SJCRH30 (cell line): Measurements from ENCODE around the gene BCO2. TPM values are rescaled to one million over a fixed set of nuclear protein-coding genes. Genes with fewer than 3 reads are reported as not detected.
A peak's percentile ranks its signal among the peaks of the same experiment; 100 is the strongest.
"Not testable (repeated sequence)": the region's sequence is repeated elsewhere in the genome, so short reads cannot be mapped to it uniquely, and the experiment has no call there.

Experiments
- DNase-seq, 2 experiments: peaks; one replicate each; pipeline ENCODE4 v3.0.0-alpha.2; 2015 to 2020
- H3K27ac ChIP-seq: fragments of 250-450 bp; sonication (Bioruptor Pico); 2 replicates; pipeline ENCODE4 v1.5.1; 2020; ENCODE audit warnings: mild to moderate bottlenecking, moderate library complexity
- H3K27me3 ChIP-seq: fragments of 250-450 bp; sonication (Bioruptor Pico); 2 replicates; pipeline ENCODE4 v1.5.1; 2020; ENCODE audit warnings: mild to moderate bottlenecking, moderate library complexity
- H3K36me3 ChIP-seq: fragments of 250-450 bp; sonication (Bioruptor Pico); 2 replicates; pipeline ENCODE4 v1.5.1; 2020; ENCODE audit warnings: mild to moderate bottlenecking, moderate library complexity
- H3K4me1 ChIP-seq: fragments of 250-450 bp; sonication (Bioruptor Pico); 2 replicates; pipeline ENCODE4 v1.5.1; 2020; ENCODE audit warnings: mild to moderate bottlenecking, moderate library complexity
- H3K4me3 ChIP-seq: fragments of 250-450 bp; sonication (Bioruptor Pico); 2 replicates; pipeline ENCODE4 v1.5.1; 2020; ENCODE audit warnings: mild to moderate bottlenecking, moderate library complexity
- H3K9me3 ChIP-seq: fragments of 250-450 bp; sonication (Bioruptor Pico); replicated peaks from 2 replicates; pipeline ENCODE4 v1.5.1; 2020; ENCODE audit warnings: mild to moderate bottlenecking, moderate library complexity
- total RNA-seq: library from RNA; depleted of rRNA; stranded (reverse); fragments of >200 nt; shearing (Covaris generic); gene quantifications from 2 replicates; pipeline ENCODE4 v1.2.3, GENCODE V29; 2014

The BCO2 gene
- total RNA-seq, 1 experiment from 2014 or later: 0.51 TPM

DNA sequence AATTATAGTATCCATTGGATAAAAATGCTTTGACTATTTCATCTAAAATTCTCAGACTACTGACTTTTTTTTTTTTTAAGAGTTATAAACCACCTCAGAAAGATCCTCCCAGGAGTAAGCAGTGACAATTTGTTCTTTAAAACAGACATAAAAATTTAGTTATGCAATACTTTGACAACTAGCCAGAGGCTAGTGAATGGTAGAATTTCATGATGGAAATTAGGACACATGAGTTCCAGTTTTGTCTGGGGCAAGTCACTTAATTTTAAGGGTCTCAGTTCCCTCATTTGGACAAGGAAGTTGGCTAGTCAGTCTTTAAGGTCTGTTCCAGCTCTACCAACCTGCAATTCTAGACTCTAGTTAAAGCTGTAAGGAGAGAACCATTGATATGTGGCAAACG lies 14.3 kb upstream of the BCO2 start:
- Histone ChIP-seq H3K4me1 (peaks cover 4% of the 10 kb centered on the region; the same call in 1 of the 2 replicates), H3K36me3 (no peaks in the 10 kb centered on the region), H3K27me3 (no peaks in the 10 kb centered on the region), H3K27ac (no peak overlapping the region), H3K9me3 (no peaks in the 10 kb centered on the region), H3K4me3 (no peak overlapping the region)
- DNase-seq: no peak

DNA sequence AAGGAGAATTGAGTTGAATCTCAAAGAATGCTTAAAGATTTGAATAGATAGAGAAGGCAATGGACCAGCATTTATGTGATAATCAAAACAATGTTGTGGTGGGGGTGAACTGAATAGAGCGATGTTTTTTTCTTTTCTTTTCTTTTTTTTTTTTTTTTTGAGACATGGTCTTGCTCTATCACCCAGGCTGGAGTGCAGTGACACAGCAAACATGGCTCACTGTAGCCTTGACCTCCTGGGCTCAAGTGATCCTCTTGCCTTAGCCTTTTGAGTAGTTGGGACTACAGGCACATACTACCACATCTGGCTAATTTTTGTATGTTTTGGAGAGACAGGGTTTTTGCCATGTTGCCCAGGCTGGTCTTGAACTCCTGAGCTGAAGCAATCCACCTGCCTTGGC lies 13.1 kb upstream of the BCO2 start:
- H3K4me1 ChIP-seq, H3K27ac ChIP-seq, H3K4me3 ChIP-seq, H3K9me3 ChIP-seq, H3K27me3 ChIP-seq, H3K36me3 ChIP-seq, DNase-seq: not testable (repeated sequence)

- Histone ChIP-seq H3K36me3 (no peaks in the 10 kb centered on the region), H3K27ac (no peak overlapping the region), H3K4me3 (no peak overlapping the region), H3K9me3 (no peaks in the 10 kb centered on the region), H3K4me1 (no peaks in the 10 kb centered on the region), H3K27me3 (no peaks in the 10 kb centered on the region)
- no peak for DNase-seq
Observed at GRCh38 chr11:112162761-112163546, 12.4 kb upstream of the BCO2 start.

DNA sequence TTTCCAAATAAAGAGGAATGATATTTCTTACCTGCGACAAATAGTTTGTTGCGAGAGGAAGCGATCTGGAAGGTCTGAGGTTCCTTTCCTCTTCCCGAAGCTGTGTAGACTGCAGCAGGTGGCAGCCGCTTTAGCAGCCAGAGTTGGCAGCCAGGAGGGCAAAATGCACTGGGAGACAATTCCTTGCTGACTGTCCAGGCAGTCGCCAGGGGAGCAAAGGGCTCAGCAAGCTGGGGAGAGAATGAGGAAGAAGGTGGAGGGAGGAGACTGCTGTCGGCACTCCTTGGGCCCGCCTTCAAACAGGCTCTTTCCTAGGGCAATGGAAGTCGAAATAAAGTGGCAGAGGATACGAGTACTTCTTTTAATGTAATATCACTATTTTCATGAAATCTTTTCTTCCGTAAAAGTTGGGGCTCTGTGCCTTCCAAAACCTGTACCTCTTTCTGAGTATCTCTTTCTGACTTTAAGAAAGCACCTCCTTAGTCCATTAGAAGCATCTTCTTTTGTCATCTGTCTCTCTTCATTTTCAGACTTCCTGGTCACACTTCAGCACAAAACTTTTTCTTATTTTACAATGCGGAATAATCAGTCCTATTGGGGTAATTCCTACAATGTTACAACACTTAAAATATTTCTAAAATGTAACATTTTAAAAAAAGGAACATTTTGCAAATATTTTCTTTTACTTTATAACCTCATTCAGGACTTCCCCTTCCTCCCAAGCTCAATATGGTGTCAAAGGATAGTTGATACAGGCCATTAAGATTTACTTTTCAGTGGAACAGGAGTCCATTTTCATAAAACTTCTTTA lies 11.2 kb upstream of the BCO2 start, which contains the start of gene IL18:
TSS of gene IL18 (minus strand) at position 220 of the 811 bp plus-strand sequence. CDS start 9,041 bp downstream, outside the sequence.
- H3K4me3 ChIP-seq: no peak within 1 kb of the TSS
- H3K9me3 ChIP-seq: no peaks in the 10 kb centered on the region
- H3K4me1 ChIP-seq: no peaks in the 10 kb centered on the region
- no peaks in the 10 kb centered on the region for H3K27me3 ChIP-seq
- no peak for DNase-seq
- H3K36me3 ChIP-seq: no peaks in the 10 kb centered on the region
- H3K27ac ChIP-seq: no peak within 1 kb of the TSS

GRCh38 chr11:112165049-112165448 lies 10.3 kb upstream of the BCO2 start:
- Histone ChIP-seq H3K9me3 (no peaks in the 10 kb centered on the region), H3K4me1 (no peaks in the 10 kb centered on the region), H3K27ac (no peak overlapping the region), H3K27me3 (no peaks in the 10 kb centered on the region), H3K36me3 (no peaks in the 10 kb centered on the region), H3K4me3 (no peak overlapping the region)
- DNase-seq: no peak

- no peak for DNase-seq
- H3K4me3 ChIP-seq: no peak overlapping the region
- H3K9me3 ChIP-seq: no peaks in the 10 kb centered on the region
- no peaks in the 10 kb centered on the region for H3K36me3 ChIP-seq
- H3K4me1 ChIP-seq: no peaks in the 10 kb centered on the region
- H3K27ac ChIP-seq: no peak overlapping the region
- H3K27me3 ChIP-seq: no peaks in the 10 kb centered on the region
Observed at GRCh38 chr11:112166562-112166961, 8.8 kb upstream of the BCO2 start.

- Histone ChIP-seq H3K9me3 (no peaks in the 10 kb centered on the region), H3K36me3 (no peaks in the 10 kb centered on the region)
Observed at GRCh38 chr11:112167145-112167544, 8.2 kb upstream of the BCO2 start, which contains the start of gene TEX12. Gene TEX12, plus strand, starts transcription at chr11:112167372. Its CDS starts 1,897 bp downstream, at chr11:112169269.

DNA sequence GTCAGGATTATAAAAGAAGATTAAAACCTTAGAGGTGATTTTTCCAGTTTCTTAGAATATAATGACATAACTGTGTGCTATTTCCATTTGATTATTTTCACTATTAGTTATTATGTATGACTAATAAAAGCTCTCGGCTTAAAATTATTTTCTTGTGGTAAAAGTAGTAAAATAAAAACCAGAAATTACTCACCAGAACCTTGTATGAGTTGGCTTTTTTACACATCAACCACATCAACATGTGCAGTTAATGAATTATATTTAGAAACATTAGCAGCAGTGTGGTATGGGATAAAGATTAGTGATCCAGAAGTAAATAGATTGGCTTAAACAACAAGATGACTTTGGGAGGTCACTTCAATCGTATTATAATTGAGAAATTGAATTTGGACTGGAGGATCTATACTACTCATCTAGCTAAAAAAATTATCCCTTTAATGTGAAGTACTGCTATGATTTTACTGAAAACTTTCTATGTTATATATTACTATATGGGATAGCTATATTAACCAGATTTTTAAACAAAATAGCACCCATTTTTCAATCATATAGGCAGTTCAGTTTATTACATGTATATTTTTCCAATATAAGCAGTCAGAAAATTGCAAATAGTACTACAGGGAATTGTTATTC lies 2.8 kb upstream of the BCO2 start:
- no peak for DNase-seq
- Histone ChIP-seq H3K36me3 (no peaks in the 10 kb centered on the region), H3K27me3 (no peaks in the 10 kb centered on the region), H3K27ac (no peak overlapping the region), H3K9me3 (no peaks in the 10 kb centered on the region), H3K4me1 (no peaks in the 10 kb centered on the region), H3K4me3 (no peak overlapping the region)

More at GRCh38 chr11:112167145-112167544, 8.2 kb upstream of the BCO2 start, which contains the start of gene TEX12:
- no peak within 1 kb of the TSS for H3K27ac ChIP-seq
- H3K4me3 ChIP-seq: no peak within 1 kb of the TSS
- no peak for DNase-seq
- H3K27me3 ChIP-seq: no peaks in the 10 kb centered on the region
- H3K4me1 ChIP-seq: no peaks in the 10 kb centered on the region

DNA sequence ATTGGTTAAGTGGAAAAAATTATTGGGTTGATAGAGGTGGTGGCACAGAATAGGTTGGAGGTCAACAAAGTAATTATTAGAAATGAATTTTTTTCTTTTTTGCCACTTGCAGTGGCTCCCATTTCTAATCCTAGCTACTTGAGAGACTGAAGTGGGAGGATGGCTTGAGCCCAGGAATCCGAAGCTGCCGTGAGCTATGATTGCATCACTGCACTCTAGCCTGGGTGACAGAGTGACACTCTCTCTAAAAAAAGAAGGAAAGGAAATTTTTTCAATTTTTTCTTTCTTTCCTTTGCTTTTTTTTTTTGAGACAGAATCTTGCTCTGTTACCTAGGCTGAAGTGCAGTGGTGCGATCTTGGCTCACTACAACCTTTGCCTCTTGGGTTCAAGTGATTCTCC lies 2.2 kb upstream of the BCO2 start:
- DNase-seq: no peak
- Histone ChIP-seq H3K36me3 (no peaks in the 10 kb centered on the region), H3K27me3 (no peaks in the 10 kb centered on the region), H3K27ac (no peak overlapping the region), H3K4me1 (no peaks in the 10 kb centered on the region), H3K4me3 (no peak overlapping the region), H3K9me3 (no peaks in the 10 kb centered on the region)

GRCh38 chr11:112175599-112175952 lies 264 bp downstream of the BCO2 start:
- H3K9me3 ChIP-seq: no peaks in the 10 kb centered on the region
- H3K4me1 ChIP-seq: no peaks in the 10 kb centered on the region
- H3K27me3 ChIP-seq: no peaks in the 10 kb centered on the region
- no peaks in the 10 kb centered on the region for H3K36me3 ChIP-seq
- 0 out of 2 replicates have a peak overlapping the region, but pooled peaks have one; percentile 15 for H3K4me3 ChIP-seq
- DNase-seq: no peak
- H3K27ac ChIP-seq: no peak overlapping the region

GRCh38 chr11:112176077-112176476 lies 765 bp downstream of the BCO2 start:
- Histone ChIP-seq H3K9me3 (no peaks in the 10 kb centered on the region), H3K27ac (no peak overlapping the region), H3K4me3 (no peak overlapping the region), H3K36me3 (no peaks in the 10 kb centered on the region), H3K27me3 (no peaks in the 10 kb centered on the region), H3K4me1 (no peaks in the 10 kb centered on the region)
- DNase-seq: no peak

DNA sequence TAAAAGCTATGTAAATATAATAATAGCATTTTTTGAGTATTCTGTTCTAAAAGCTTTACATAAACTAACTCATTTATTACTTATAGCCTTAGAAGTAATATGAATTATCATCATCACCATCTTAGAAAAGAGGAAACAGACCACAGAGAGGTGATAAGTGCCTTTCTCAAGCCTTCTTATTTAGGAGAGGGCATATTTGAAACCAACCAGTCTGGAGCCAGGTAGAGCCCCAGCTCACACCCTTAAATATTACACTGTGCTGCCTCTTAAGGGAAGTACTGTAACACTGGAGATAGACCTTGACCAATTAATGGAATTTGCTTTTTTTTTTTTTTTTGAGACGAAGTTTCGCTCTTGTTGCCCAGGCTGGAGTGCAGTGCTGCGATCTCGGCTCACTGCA lies 2.3 kb downstream of the BCO2 start:
- Histone ChIP-seq H3K36me3 (no peaks in the 10 kb centered on the region), H3K9me3 (no peaks in the 10 kb centered on the region), H3K27me3 (no peaks in the 10 kb centered on the region), H3K4me1 (no peaks in the 10 kb centered on the region), H3K27ac (no peak overlapping the region), H3K4me3 (no peak overlapping the region)
- no peak for DNase-seq

- H3K27me3 ChIP-seq: no peaks in the 10 kb centered on the region
- no peaks in the 10 kb centered on the region for H3K9me3 ChIP-seq
- DNase-seq: no peak
- no peaks in the 10 kb centered on the region for H3K36me3 ChIP-seq
- H3K4me3 ChIP-seq: no peak overlapping the region
- H3K4me1 ChIP-seq: no peaks in the 10 kb centered on the region
- no peak overlapping the region for H3K27ac ChIP-seq
Observed at GRCh38 chr11:112178428-112178827, 3.1 kb downstream of the BCO2 start.

DNA sequence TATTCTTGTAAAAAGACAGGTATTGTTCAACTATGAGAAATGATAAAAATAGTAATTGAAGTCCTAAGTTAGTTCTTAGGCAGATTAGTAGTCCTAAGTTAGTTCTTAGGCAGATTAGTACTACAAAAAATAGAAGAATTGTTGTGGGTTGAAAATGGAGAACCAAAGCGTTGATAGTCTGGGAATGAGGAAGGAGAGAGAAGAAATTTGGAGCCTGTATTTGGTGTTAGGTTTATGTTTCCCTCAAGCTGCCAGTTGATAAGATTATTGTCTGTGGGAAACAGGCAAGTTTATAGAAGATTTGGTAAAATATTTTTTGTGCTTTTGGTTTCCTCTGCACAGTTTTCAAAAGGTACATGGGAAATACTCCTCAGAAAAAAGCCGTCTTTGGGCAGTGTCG lies 3.6 kb downstream of the BCO2 start:
- H3K36me3 ChIP-seq: no peaks in the 10 kb centered on the region
- DNase-seq: no peak
- H3K9me3 ChIP-seq: no peaks in the 10 kb centered on the region
- no peaks in the 10 kb centered on the region for H3K27me3 ChIP-seq
- no peak overlapping the region for H3K27ac ChIP-seq
- no peak overlapping the region for H3K4me3 ChIP-seq
- H3K4me1 ChIP-seq: no peaks in the 10 kb centered on the region

DNA sequence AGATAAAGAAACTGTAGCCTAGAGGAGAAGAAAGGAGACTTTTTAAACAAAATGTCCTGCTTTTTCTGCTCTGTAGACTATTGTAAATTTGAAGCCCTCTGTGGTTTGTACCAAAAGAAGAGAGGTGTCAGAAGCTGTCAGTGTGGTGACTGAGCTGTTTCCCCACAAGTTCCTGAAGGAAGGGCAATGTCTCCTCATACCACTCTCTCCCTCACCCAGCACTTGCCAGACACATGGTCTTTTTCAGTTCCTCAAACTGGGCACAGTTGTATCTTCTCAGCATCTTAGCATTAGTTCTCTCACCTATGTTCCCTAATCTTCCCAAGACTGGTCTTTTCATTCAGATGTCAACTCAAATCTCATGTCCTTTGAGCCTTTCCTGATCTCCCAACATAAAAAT lies 4.3 kb downstream of the BCO2 start:
- Histone ChIP-seq H3K9me3 (no peaks in the 10 kb centered on the region), H3K36me3 (no peaks in the 10 kb centered on the region), H3K4me3 (no peak overlapping the region), H3K27me3 (no peaks in the 10 kb centered on the region), H3K27ac (no peak overlapping the region), H3K4me1 (no peaks in the 10 kb centered on the region)
- no peak for DNase-seq
